GM18517 (cell line): Measurements from ENCODE around the gene ATP5F1D.

Source experiments
- ATAC-seq: cut with Tn5 transposase; IDR thresholded peaks from one replicate; pipeline ENCODE4 v1.9.1; 2021; ENCODE audit warnings: mild to moderate bottlenecking, moderate library complexity; ENCODE audit not compliant: unreplicated experiment

Gene ATP5F1D

DNA sequence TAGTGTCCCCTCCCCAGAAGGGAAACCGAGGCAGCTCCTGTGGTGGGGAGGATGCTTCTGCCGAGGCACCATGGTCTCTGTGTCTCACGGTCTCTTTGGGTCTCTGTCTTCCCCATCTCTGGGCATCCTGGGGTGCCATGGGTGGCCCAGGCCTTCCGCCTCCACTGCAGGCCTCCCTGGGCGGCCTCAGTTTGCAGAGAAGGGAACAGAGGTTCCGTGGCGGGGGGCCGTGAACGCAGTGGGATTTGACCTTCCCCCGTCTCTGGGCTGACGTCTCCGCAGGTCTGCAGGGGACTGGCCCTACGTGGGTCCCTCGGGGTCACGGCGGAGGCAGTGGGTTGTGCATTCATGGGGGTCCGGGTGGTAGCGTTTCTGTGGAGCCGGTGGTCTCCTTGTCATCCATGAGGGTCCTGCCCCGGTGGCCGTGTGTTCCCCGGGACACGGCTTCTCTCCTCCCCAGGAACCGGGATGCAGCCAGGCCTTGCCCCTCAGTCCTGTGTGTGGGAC is 48.7 kb downstream of the ATP5F1D start:
- ATAC-seq = no peak

DNA sequence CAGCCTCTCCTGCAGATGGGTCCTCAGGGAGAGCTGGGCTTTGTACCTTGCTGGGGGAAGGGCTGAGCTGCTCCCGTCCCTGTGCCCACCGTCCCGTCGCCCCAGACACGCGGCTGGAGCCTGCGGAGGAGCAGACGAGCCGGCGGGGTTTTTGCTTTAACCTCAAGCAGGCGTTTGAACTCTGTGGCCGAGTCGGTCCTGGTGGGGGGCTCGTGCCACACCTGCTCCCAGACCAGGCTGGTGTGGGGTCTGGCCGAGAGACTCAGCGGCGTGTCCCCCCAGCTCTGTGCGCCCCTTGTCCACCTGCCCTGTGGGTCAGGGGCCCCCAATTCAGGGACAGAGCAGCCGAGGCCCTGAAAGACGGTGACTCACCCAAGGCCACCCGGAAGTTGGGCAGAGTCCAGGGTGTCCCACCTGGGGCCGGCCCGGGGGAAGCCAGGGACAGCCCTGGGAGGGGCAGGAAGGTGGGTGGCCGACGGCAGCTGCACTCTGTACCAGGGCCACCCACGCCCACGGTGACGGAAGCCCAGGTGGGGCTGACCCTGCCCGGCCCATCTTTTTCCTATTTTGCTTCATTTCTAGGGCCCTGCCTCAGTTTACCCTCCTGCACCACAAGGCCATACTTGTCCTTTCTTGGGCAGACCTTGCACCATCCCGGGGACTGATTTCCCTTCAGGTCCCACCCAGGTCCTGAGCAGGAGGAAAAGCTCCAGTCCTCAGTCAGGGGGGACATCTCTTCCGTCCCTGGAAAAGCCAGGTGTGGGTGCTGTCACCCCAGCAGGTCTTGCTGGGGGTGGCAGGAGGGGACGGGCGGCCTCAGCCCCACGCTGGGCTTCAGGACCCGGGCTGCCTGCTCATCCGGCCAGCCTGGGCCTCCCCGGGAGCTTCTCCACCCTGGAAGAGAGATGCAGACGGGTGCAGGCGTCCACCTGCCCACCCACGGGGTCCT is 49.4 kb downstream of the ATP5F1D start:
- ATAC-seq = no peak

DNA sequence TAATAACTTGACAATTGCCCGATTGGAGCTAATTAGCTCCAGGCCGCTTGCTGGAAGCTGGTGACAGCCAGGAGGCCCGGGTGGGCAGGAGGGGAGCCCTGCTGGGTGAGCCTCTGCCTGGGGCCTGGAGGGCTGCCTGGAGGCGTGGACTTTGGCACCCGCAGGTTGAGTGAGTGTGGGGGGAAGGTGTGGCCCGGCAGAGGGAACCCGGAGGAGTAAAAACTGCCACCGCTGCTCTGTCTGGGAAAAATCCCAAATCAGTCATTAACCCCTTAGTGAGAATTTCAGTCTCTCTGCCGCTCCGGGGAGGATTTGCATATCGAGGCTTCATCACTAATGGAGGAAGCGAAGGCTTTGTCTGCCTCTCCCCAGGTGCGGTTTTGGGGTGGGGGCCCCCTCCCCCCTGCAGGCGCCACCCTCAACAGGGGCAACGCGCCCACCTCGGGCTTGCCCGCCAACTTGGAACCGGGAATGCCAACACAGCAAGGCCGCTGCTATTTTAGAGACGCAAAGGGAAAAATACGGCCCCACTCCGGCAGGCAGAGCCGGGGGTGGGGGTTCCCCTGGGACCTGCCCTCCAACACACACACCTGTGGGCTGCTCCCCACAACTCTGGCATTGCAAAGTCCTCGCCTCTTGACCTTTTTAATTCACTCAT is 50.3 kb downstream of the ATP5F1D start:
- no peak for ATAC-seq

DNA sequence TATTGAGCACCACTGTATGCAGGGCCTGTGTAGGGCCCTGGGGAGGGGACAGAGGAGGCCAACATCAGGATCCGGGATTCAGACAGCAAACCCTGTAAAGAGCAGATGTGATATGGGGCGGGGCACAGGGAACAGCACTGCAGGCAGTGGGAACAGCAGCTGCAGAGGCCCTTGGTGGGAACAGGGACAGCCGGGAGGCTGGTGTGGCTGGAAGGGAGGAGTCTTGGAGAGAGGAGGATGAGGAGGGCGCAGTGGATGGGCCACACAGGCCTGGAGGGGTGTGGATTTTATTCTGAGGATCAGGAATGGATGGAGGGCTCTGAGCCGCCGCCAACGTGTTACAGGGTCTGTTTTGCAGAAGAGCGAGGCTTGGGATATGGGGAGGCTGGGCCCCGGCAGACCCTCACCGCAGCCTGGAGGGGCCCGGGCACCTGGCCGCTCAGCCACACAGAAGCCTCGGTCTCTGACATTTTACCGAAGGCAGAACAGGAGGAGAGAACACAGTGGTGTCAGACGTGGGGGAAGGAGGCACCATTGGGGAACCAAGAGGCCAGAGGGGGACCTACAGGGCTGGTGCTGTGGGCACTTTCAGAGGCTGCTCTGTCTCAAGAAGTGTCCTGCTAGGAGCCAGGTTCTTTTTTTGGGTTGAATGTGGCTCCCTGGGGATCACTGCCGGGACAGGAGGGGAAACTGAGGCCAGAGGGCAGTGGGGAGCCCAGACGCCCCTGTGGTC is 51.0 kb downstream of the ATP5F1D start:
- no peak for ATAC-seq

DNA sequence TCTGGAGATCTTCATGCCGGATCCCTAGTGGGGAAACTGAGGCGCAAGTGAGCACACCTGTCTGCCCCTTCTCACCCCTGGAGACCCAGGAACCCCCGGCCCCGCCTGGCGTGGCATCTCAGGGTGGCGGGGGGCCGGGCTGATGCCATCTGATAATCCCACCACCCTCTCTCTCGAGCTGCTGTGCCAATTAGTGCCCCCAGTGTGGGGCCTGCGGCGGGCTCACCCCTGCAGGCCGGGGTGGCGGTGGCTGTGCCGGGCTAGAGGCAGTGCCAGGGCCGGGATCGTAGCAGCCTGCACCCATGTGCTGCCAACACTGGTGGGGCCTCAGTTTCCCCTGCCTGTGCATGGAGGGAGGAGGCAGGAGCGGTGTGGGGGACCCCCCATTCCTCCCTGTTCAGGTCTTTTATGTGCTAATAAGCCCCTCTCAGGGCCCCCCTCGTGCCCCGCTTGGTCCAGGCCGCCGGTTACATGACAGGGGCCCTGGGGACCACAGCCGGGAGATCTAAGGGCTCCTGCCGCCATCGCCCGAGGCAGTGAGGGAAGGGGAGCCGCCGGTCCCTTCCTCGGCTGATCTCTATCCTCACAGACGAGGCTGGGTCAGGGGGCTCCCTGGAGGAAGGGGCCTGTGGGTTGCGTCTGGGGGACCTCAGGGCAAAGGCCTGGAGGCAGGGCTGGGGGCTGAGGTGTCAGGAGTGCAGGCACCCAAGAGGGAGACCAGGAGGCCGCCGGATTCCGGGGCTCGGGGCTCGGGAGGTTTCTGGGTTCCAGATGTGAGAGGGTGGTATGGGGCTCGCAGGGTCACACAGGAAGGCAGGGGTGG is 52.4 kb downstream of the ATP5F1D start:
- ATAC-seq = no peak
